ENCODE measurements around the gene MRNIP. TPM values are rescaled to one million over a fixed set of nuclear protein-coding genes. Genes with fewer than 3 reads are reported as not detected.

Gene MRNIP
- total RNA-seq, 4 donors from 2014 or later, result 17.9 to 50.6 (median 34.3) TPM

DNA sequence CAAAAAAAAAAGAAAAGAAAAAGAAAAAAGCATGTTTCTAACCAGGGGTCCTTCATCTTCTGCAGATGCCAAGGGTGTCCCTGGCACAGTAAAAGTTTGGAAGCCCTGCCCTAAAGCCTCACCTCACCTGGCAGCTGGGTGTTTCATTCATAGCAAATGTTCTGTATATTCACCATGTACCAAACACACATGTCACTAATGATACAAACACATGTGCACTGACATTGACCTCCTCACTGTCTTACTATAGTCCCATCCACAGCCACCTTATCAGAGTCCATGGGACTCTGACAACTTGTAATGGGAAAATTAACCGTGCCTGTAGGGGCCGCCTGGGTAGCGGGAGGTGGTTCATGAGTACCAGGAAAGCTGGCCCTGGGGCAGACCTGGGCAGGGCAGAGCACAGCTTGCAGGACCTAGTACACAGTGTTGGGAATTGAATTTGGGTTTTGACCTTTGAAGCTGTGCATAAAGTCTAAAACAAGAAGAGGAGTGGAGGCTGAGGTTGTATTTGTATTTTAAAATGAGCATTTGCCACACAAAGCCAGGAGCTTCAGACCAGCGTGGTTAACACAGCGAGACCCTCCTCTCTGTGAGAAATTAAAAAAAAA, 45.5 kb downstream of the MRNIP start:
- ATAC-seq, result no peak
- WGBS, 2 donors (ENCODE audit: low coverage in 1 of 2), result 91 to 100% methylated on average over 3 to 5 of the region's 5 CpGs
- Histone ChIP-seq H3K4me1 (peaks cover 0 to 25% (median 12%) of the 10 kb centered on the region in 3 donors), H3K4me3 (no peak overlapping the region), H3K9me3 (no peaks in the 10 kb centered on the region), H3K27ac (no peak overlapping the region), H3K36me3 (peaks cover 0 to 23% of the 10 kb centered on the region in 2 donors), H3K27me3 (no peaks in the 10 kb centered on the region)
- TF ChIP-seq EP300 (IDR thresholded peaks at IDR 0.05) (no peak), POLR2AphosphoS5 (IDR thresholded peaks at IDR 0.05) (no peak), POLR2A (IDR thresholded peaks at IDR 0.05) (no peak)
- TF ChIP-seq, protein P1, sequence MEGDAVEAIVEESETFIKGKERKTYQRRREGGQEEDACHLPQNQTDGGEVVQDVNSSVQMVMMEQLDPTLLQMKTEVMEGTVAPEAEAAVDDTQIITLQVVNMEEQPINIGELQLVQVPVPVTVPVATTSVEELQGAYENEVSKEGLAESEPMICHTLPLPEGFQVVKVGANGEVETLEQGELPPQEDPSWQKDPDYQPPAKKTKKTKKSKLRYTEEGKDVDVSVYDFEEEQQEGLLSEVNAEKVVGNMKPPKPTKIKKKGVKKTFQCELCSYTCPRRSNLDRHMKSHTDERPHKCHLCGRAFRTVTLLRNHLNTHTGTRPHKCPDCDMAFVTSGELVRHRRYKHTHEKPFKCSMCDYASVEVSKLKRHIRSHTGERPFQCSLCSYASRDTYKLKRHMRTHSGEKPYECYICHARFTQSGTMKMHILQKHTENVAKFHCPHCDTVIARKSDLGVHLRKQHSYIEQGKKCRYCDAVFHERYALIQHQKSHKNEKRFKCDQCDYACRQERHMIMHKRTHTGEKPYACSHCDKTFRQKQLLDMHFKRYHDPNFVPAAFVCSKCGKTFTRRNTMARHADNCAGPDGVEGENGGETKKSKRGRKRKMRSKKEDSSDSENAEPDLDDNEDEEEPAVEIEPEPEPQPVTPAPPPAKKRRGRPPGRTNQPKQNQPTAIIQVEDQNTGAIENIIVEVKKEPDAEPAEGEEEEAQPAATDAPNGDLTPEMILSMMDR (IDR thresholded peaks at IDR 0.05), result no peak

DNA sequence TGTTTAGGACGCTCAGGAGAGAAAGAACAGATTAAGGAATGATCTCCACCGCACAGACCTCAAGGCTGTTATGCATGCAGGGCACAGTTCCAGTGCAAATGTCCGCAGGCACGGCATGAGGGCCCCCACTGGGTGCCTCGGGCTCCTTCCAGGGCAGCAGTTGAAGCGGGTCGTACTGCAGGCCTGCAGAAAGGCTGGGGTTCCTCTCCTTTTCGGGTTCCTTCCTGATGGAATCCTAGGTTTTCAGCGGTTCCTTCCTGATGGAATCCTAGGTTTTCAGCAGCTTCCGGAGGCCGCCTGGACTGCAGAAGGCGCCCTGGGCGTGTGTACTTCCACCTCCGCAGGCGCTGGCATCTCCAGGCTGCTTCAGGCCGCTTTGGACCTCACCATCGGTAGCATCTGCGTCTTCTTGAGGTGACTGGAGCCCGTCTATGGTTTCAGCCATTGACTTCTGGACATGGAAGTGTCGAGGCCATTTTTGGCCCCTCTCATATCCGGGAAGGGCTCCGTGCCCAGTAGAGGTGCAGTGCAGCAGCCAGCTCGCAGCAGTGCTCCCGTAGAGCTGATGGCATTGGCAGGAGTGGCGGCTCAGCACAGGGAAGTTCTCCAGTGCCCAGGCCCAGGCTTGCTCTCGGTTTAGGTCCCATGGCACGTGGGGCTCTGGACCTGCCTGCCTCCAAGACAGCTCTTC, 46.3 kb downstream of the MRNIP start:
- TF ChIP-seq, protein P1 (IDR thresholded peaks at IDR 0.05), result no peak
- TF ChIP-seq POLR2AphosphoS5 (IDR thresholded peaks at IDR 0.05), result no peak
- no peak for TF ChIP-seq POLR2A (IDR thresholded peaks at IDR 0.05)
- TF ChIP-seq EP300 (IDR thresholded peaks at IDR 0.05), result no peak
- Histone ChIP-seq H3K36me3 (peaks cover 0 to 23% of the 10 kb centered on the region in 2 donors), H3K27ac (no peak overlapping the region), H3K4me1 (peaks cover 0 to 25% (median 14%) of the 10 kb centered on the region in 3 donors), H3K4me3 (no peak overlapping the region), H3K9me3 (no peaks in the 10 kb centered on the region), H3K27me3 (no peaks in the 10 kb centered on the region)
- WGBS, 2 donors (ENCODE audit: low coverage in 1 of 2), result 84 to 100% methylated on average over 1 to 12 of the region's 27 CpGs
- no peak for ATAC-seq

DNA sequence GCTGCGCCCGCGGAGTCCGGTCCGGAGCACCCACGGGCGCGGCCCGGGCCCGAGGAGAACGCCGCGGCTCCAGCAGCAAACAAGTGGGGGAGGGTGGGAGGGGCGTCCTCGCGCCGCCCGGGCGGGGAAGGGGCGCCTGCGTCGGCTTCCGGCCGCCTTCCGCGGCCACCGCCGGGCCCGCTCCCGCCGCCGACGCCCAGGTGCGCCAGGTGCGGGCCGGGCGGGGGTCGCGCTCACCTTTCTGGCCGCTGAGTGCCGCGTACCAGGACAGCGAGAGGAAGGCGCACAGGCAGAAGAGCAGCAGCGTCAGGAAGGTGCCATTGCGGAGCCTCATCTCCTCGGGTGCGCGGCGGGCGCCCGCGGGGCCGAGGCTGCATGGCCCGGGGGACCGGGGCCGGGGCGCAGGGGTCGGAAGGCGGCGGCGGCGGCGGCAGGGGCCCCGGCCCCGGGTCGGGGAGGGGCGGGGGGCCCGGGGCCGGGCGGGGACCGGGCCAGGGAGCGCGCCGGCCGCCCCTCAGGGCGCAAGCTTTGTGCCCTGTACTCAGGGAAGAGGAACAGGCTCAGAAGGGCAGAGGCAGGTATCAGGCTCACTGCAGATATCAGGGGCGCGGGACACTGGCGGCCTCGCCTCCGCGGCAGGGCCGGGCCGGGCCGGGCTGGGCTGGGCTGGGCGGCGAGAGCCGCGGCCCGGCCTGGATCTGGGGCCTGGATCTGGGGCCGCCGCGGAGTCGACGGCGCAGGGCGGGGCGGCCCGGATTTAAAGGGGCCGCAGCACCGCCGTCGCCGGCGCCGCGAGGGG, 52.2 kb downstream of the MRNIP start, which contains the start of gene MGAT4B:
MGAT4B (minus strand) TSS at position 617 of the 799 bp plus-strand sequence; CDS start at position 334, 283 bp downstream.
- Histone ChIP-seq H3K4me1 (peaks cover 0 to 57% (median 45%) of the 10 kb centered on the region in 3 donors), H3K36me3 (peaks cover 0 to 6% of the 10 kb centered on the region in 2 donors), H3K9me3 (no peaks in the 10 kb centered on the region), H3K4me3 (peak within 1 kb of the TSS; percentile 73 to 94), H3K27ac (peak within 1 kb of the TSS; percentile 86 to 99 (median 96)), H3K27me3 (no peaks in the 10 kb centered on the region)
- peak; percentile 93 for ATAC-seq
- peak; percentile 46 for TF ChIP-seq POLR2AphosphoS5 (IDR thresholded peaks at IDR 0.05)
- TF ChIP-seq POLR2A (IDR thresholded peaks at IDR 0.05), result peak; percentile 28 to 48
- TF ChIP-seq EP300 (IDR thresholded peaks at IDR 0.05), result no peak
- no CpG with 5 or more reads among the region's 108 CpGs for WGBS, 2 donors (ENCODE audit: low coverage in 1 of 2)

DNA sequence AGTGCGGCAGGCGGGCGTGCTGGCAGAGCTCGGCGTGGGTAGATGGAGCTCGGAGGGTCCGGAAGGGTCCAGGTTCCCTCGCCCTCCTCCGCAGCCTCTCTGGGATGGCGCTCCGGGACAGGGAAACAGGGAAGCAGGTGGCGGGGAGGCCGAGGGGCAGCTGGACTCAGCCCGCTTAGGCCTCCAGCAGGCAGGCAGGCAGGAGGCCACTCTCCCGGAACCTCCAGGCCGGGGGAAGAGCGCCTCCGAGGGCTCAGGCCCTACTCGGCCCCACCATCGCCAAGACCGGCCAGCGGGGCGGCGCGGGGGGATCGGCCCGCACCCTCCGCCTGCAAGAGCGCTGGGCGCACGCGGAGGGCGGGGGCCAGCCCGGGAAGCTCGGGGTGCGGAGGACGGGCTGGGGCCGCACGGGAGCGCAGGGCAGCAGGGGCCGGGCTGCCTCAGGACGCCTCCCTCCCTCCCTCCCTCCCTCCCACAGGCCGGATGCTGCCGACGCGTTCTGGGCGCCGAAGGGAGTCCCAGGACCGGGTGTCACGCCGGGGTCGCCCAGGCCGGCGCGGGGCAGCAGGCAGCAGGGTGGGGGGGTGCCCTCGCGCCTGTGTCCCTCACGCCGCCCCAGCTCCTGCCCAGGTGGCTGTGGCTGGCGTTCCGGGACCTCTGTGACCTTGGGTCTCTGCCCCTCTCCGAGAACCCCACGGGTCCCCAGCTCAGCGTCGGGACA, 52.9 kb downstream of the MRNIP start:
- 0% methylated on average over 2 of the region's 65 CpGs; no CpG with 5 or more reads in 1 of the 2 donors for WGBS, 2 donors (ENCODE audit: low coverage in 1 of 2)
- TF ChIP-seq POLR2AphosphoS5 (IDR thresholded peaks at IDR 0.05) (no peak), EP300 (IDR thresholded peaks at IDR 0.05) (no peak), POLR2A (IDR thresholded peaks at IDR 0.05) (peak in 1 of 2 donors; percentile 21)
- TF ChIP-seq, protein P1 (IDR thresholded peaks at IDR 0.05), result peak in 1 of 4 experiments; percentile 17

More for the DNA sequence above, 52.9 kb downstream of the MRNIP start:
- Histone ChIP-seq H3K9me3 (no peaks in the 10 kb centered on the region), H3K27ac (peak overlapping the region; percentile 86 to 99 (median 96)), H3K27me3 (no peaks in the 10 kb centered on the region), H3K4me1 (peaks cover 0 to 64% (median 47%) of the 10 kb centered on the region in 3 donors), H3K4me3 (peak overlapping the region; percentile 73 to 94), H3K36me3 (peaks cover 0 to 13% of the 10 kb centered on the region in 2 donors)
- ATAC-seq, result peak; percentile 41

All from gastroesophageal sphincter (tissue), 4 donors.